HepG2 (cell line): Measurements from ENCODE around the gene CPNE4. TPM values are rescaled to one million over a fixed set of nuclear protein-coding genes. Genes with fewer than 3 reads are reported as not detected.

Source experiments
- ATAC-seq: fragments of 200-7000 bp; cut with Tn5 transposase; 3 replicates; pipeline ENCODE4 v1.9.1; 2020; ENCODE audit warnings: mild to moderate bottlenecking, moderate library complexity
- BruUV-seq: library from RNA; stranded (reverse); fragments of 400-500 nt; replicated peaks from 2 replicates; lab custom pipeline; 2021; lab: Mats Ljungman, UMichigan
- CTCF ChIA-PET: fragments of 300-600 bp; formaldehyde crosslinking; extraction: SDS; loops from one replicate; lab custom pipeline; 2021; ENCODE audit warnings: low total read pairs, inconsistent platforms, low intra/inter-chr PET ratio; lab: Yijun Ruan, JAX
- POLR2A ChIA-PET: fragments of 350-600 bp; sonication (Branson Sonifier 250); formaldehyde crosslinking; loops from one replicate; lab custom pipeline; 2020; ENCODE audit warnings: antibody characterized with exemption, inconsistent platforms; lab: Yijun Ruan, JAX
- DNase-seq: peaks from one replicate; pipeline ENCODE4 v3.0.0-alpha.2; 2015; ENCODE audit warnings: low spot score
- FAIRE-seq: peaks from 3 replicates; lab custom pipeline; 2011; peaks lifted over from hg19 to GRCh38; lab: Jason Lieb, UNC
- H2AFZ ChIP-seq: one replicate; pipeline ENCODE4 v1.6.1; 2011; ENCODE audit warnings: low read length, inconsistent platforms
- H3K27ac ChIP-seq: fragments of 300-600 bp; 3 replicates; pipeline ENCODE4 v1.8.0; 2011; ENCODE audit warnings: mixed run types, mild to moderate bottlenecking, mixed read lengths, low read length, inconsistent platforms; ENCODE audit not compliant: insufficient read depth; ENCODE audit errors: extremely low read length
- H3K27me3 ChIP-seq, 2 experiments: fragments of 200-600 bp in 1 of 2; 2 replicates in 1 of 2; 3 replicates in 1 of 2; pipeline versions ENCODE4 v1.6.0 to v1.8.0; 2011; ENCODE audit warnings: low read length in 2 of 2, mild to moderate bottlenecking in 2 of 2, moderate library complexity in 2 of 2, inconsistent platforms in 1 of 2; ENCODE audit not compliant: insufficient read depth in 2 of 2, control insufficient read depth in 1 of 2
- H3K36me3 ChIP-seq, 2 experiments: fragments of 200-600 bp in 1 of 2; replicated peaks in 1 of 2; 2 replicates in 1 of 2; 3 replicates in 1 of 2; pipeline versions ENCODE4 v1.5.1 to v1.8.0; 2011; ENCODE audit warnings: low read length in 2 of 2, inconsistent platforms in 1 of 2; ENCODE audit not compliant: insufficient read depth in 2 of 2, control insufficient read depth in 1 of 2
- H3K4me1 ChIP-seq: 2 replicates; pipeline ENCODE4 v1.5.1; 2012; ENCODE audit warnings: low read length, inconsistent platforms; ENCODE audit not compliant: insufficient read depth
- H3K4me2 ChIP-seq: 2 replicates; pipeline ENCODE4 v1.6.0; 2011; ENCODE audit warnings: low read depth, low read length, inconsistent platforms
- H3K4me3 ChIP-seq, 3 experiments: fragments of 200-600 bp in 1 of 3; sonication (generic), shearing (Covaris generic) in 1 of 3; replicated peaks in 1 of 3; 2 replicates each; pipeline ENCODE4 v1.5.1; 2011 to 2016; ENCODE audit warnings: low read length in 3 of 3, inconsistent platforms in 2 of 3, low read depth in 2 of 3, mild to moderate bottlenecking in 2 of 3, control low read depth in 1 of 3, mixed read lengths in 1 of 3; ENCODE audit not compliant: insufficient read depth in 1 of 3
- H3K79me2 ChIP-seq: one replicate; pipeline ENCODE4 v1.6.1; 2011; ENCODE audit warnings: low read length, inconsistent platforms; ENCODE audit not compliant: insufficient read depth
- H3K9ac ChIP-seq: 2 replicates; pipeline ENCODE4 v1.6.0; 2011; ENCODE audit warnings: mild to moderate bottlenecking, low read depth, low read length, inconsistent platforms; ENCODE audit not compliant: insufficient read depth
- H3K9me3 ChIP-seq: 2 replicates; pipeline ENCODE4 v1.5.1; 2012; ENCODE audit warnings: mild to moderate bottlenecking, low read length
- H4K20me1 ChIP-seq: 2 replicates; pipeline ENCODE4 v1.6.0; 2011; ENCODE audit warnings: inconsistent platforms, mild to moderate bottlenecking, low read length, moderate library complexity; ENCODE audit not compliant: insufficient read depth
- ATF7 ChIP-seq, 2 experiments: fragments of 450-650 bp in 1 of 2; sonication (generic) in 1 of 2; formaldehyde crosslinking in 1 of 2; IDR thresholded peaks; 2 replicates each; pipeline versions ENCODE4 v1.4.0 to v1.6.1; 2016 to 2020; ENCODE audit warnings: antibody characterized with exemption in 1 of 2, mild to moderate bottlenecking in 1 of 2, missing genetic modification reagents in 1 of 2
- DMAP1 ChIP-seq: IDR thresholded peaks from 2 replicates; pipeline ENCODE4 v1.6.1; 2016
- FOXM1 ChIP-seq: sonication (generic); formaldehyde crosslinking; IDR thresholded peaks from 2 replicates; pipeline ENCODE4 v1.5.0; 2020; ENCODE audit warnings: missing genetic modification reagents
- MXD4 ChIP-seq: IDR thresholded peaks from 2 replicates; pipeline ENCODE4 v1.6.1; 2016; ENCODE audit warnings: mild to moderate bottlenecking, missing biosample characterization, missing genetic modification reagents
- NR2C2 ChIP-seq: sonication (generic); formaldehyde crosslinking; IDR thresholded peaks from 2 replicates; pipeline ENCODE4 v1.4.0; 2020; ENCODE audit warnings: missing genetic modification reagents, mild to moderate bottlenecking, moderate library complexity, borderline replicate concordance
- RXRB ChIP-seq: IDR thresholded peaks from 2 replicates; pipeline ENCODE4 v1.6.1; 2016; ENCODE audit warnings: borderline replicate concordance, missing genetic modification reagents, missing compliant biosample characterization
- SIN3A ChIP-seq: IDR thresholded peaks from 2 replicates; pipeline ENCODE4 v1.6.1; 2011; ENCODE audit warnings: low read depth, mild to moderate bottlenecking, control low read depth, low read length, borderline replicate concordance
- SOX5 ChIP-seq: IDR thresholded peaks from 2 replicates; pipeline ENCODE4 v1.6.1; 2016; ENCODE audit warnings: borderline replicate concordance
- SRSF1 ChIP-seq: fragments of 200-400 bp; formaldehyde crosslinking; optimal IDR thresholded peaks from 2 replicates; pipeline ENCODE3; 2017; ENCODE audit warnings: mild to moderate bottlenecking, low read depth, low read length, moderate library complexity
- STAG1 ChIP-seq: sonication (generic); formaldehyde crosslinking; IDR thresholded peaks from 2 replicates; pipeline ENCODE4 v1.4.0; 2020; ENCODE audit warnings: missing genetic modification reagents
- THYN1 ChIP-seq: sonication (generic); formaldehyde crosslinking; IDR thresholded peaks from 2 replicates; pipeline ENCODE4 v1.8.1; 2023; ENCODE audit warnings: low read depth, mild to moderate bottlenecking, moderate library complexity, missing genetic modification reagents, borderline replicate concordance
- ZFP62 ChIP-seq: sonication (generic); formaldehyde crosslinking; IDR thresholded peaks from 2 replicates; pipeline ENCODE4 v1.4.0; 2020; ENCODE audit warnings: missing genetic modification reagents
- ZNF556 ChIP-seq: sonication (generic); formaldehyde crosslinking; IDR thresholded peaks from 2 replicates; pipeline ENCODE4 v1.4.0; 2020; ENCODE audit warnings: mild to moderate bottlenecking, missing genetic modification reagents, borderline replicate concordance
- ZNF713 ChIP-seq: sonication (generic); formaldehyde crosslinking; IDR thresholded peaks from 2 replicates; pipeline ENCODE4 v1.4.0; 2020; ENCODE audit warnings: mild to moderate bottlenecking, missing genetic modification reagents
- ZNF746 ChIP-seq: sonication (generic); formaldehyde crosslinking; IDR thresholded peaks from 2 replicates; pipeline ENCODE4 v1.8.0; 2022; ENCODE audit warnings: mild to moderate bottlenecking, missing genetic modification reagents
- ZSCAN31 ChIP-seq: sonication (generic); formaldehyde crosslinking; IDR thresholded peaks from 2 replicates; pipeline ENCODE4 v1.5.0; 2020; ENCODE audit warnings: low read depth, mild to moderate bottlenecking, missing genetic modification reagents
- WGBS: methylation state at CpG from one replicate; pipeline ENCODE4 v1.1.6; 2017; ENCODE audit warnings: low lambda C conversion rate; 5-methylcytosine and 5-hydroxymethylcytosine counted together
- in situ Hi-C: cut with HindIII; loops from 2 replicates; pipeline ENCODE4 v1.10.0; 2017; ENCODE audit warnings: low pct_unique_long_range_greater_than_20kb; ENCODE audit not compliant: extremely low pct_ligation_motif_present
- intact Hi-C: fragments of 100-400 bp; cut with micrococcal nuclease; formaldehyde crosslinking; loops from one replicate; pipeline ENCODE4 v1.10.0; 2022; ENCODE audit not compliant: unreplicated experiment
- polyA plus RNA-seq, 8 experiments: library from polyadenylated mRNA; depleted of rRNA in 3 of 8; stranded (reverse) in 7 of 8; unstranded in 1 of 8; fragments of >200 nt; fragmentation: Illumina TruSeq in 4 of 8; extraction: Trizol in 4 of 8; gene quantifications; 2 replicates each; pipeline versions ENCODE4 v1.2.1 to v1.2.3, GENCODE V29; 2011 to 2016; ENCODE audit warnings: low read depth in 4 of 8, missing spikeins in 1 of 8, mixed read lengths in 1 of 8; ENCODE audit not compliant: insufficient read depth in 1 of 8
- total RNA-seq, 5 experiments: library from RNA; depleted of rRNA; stranded (reverse); fragments of >200 nt; fragmentation: Illumina TruSeq; extraction: Trizol; gene quantifications; 2 replicates each; pipeline ENCODE4 v1.2.3, GENCODE V29; 2016; ENCODE audit warnings: low read depth in 1 of 5
- TF ChIP-seq, protein P1 (sequence below): sonication (generic); formaldehyde crosslinking; IDR thresholded peaks from 2 replicates; pipeline ENCODE4 v1.9.0; 2021; ENCODE audit warnings: missing genetic modification reagents, borderline replicate concordance
- TF ChIP-seq, protein P2 (sequence below): sonication (generic); formaldehyde crosslinking; IDR thresholded peaks from 2 replicates; pipeline ENCODE4 v1.5.1; 2020; ENCODE audit warnings: missing genetic modification reagents, mild to moderate bottlenecking, borderline replicate concordance
- TF ChIP-seq, protein P3 (sequence below): IDR thresholded peaks from 2 replicates; pipeline ENCODE4 v1.6.1; 2012; ENCODE audit warnings: low read length, improper control_type of control experiment
- TF ChIP-seq, protein P4 (sequence below): sonication (generic); formaldehyde crosslinking; IDR thresholded peaks from 2 replicates; pipeline ENCODE4 v1.4.0; 2020; ENCODE audit warnings: mild to moderate bottlenecking, low read depth, missing genetic modification reagents

The CPNE4 gene
- total and polyA plus RNA-seq, 2 of the 13 experiments (the other 11 are each of a cell fraction or from before 2014, with no cell fraction given), result not detected

DNA sequence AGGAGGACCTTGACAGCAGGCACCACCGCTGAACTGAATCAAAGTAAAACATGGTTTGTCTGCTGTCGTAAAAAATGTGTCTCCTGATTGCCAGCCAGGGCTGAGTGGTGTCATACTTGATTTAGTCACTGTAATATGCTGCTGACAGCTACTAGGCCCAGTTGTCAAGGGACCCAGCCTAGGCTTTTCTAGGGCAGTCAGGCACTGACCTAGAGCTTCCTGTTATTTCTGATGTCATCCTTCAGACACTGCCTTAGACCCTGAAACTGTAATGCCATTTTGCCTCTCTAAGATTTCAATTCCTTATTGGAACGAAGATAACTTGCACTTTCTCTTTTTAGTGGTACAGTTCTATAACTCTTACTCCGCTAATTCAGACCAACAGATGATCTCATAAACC is 529.4 kb downstream of the CPNE4 start:
- ATAC-seq (no peak), FAIRE-seq (no peak)

More for the DNA sequence above, 529.4 kb downstream of the CPNE4 start:
- POLR2A ChIA-PET, result no interaction called here
- no peaks in the 10 kb centered on the region for H4K20me1 ChIP-seq
- H3K79me2 ChIP-seq, result peaks cover 22% of the 10 kb centered on the region
- intact Hi-C loops (no loop called here), in situ Hi-C loops (no loop called here)
- H3K27me3 ChIP-seq, result peaks cover 0 to 13% of the 10 kb centered on the region in 2 experiments; a peak in 2 of 5 replicates
- CTCF ChIA-PET, result no interaction called here
- no peak for TF ChIP-seq ZNF556 (CRISPR knock-in tag)
- TF ChIP-seq, protein P1, sequence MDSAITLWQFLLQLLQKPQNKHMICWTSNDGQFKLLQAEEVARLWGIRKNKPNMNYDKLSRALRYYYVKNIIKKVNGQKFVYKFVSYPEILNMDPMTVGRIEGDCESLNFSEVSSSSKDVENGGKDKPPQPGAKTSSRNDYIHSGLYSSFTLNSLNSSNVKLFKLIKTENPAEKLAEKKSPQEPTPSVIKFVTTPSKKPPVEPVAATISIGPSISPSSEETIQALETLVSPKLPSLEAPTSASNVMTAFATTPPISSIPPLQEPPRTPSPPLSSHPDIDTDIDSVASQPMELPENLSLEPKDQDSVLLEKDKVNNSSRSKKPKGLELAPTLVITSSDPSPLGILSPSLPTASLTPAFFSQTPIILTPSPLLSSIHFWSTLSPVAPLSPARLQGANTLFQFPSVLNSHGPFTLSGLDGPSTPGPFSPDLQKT (CRISPR knock-in tag), result no peak
- no peak for TF ChIP-seq ZSCAN31
- TF ChIP-seq NR2C2, result no peak
- no peak for TF ChIP-seq MXD4
- no peak for TF ChIP-seq SIN3A
- TF ChIP-seq SRSF1, result no peak
- no peak for TF ChIP-seq THYN1 (CRISPR knock-in tag)
- TF ChIP-seq, protein P2, sequence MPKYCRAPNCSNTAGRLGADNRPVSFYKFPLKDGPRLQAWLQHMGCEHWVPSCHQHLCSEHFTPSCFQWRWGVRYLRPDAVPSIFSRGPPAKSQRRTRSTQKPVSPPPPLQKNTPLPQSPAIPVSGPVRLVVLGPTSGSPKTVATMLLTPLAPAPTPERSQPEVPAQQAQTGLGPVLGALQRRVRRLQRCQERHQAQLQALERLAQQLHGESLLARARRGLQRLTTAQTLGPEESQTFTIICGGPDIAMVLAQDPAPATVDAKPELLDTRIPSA (CRISPR knock-in tag), result no peak
- TF ChIP-seq ATF7 (IDR thresholded peaks at IDR 0.05), result no peak
- TF ChIP-seq ATF7 (CRISPR knock-in tag; IDR thresholded peaks at IDR 0.05), result no peak
- TF ChIP-seq ZFP62 (CRISPR knock-in tag), result no peak
- no peak for TF ChIP-seq ZNF713 (CRISPR knock-in tag)
- no peak for TF ChIP-seq DMAP1
- TF ChIP-seq FOXM1 (CRISPR knock-in tag), result no peak
- no peak for TF ChIP-seq RXRB (CRISPR knock-in tag)
- TF ChIP-seq, protein P3, sequence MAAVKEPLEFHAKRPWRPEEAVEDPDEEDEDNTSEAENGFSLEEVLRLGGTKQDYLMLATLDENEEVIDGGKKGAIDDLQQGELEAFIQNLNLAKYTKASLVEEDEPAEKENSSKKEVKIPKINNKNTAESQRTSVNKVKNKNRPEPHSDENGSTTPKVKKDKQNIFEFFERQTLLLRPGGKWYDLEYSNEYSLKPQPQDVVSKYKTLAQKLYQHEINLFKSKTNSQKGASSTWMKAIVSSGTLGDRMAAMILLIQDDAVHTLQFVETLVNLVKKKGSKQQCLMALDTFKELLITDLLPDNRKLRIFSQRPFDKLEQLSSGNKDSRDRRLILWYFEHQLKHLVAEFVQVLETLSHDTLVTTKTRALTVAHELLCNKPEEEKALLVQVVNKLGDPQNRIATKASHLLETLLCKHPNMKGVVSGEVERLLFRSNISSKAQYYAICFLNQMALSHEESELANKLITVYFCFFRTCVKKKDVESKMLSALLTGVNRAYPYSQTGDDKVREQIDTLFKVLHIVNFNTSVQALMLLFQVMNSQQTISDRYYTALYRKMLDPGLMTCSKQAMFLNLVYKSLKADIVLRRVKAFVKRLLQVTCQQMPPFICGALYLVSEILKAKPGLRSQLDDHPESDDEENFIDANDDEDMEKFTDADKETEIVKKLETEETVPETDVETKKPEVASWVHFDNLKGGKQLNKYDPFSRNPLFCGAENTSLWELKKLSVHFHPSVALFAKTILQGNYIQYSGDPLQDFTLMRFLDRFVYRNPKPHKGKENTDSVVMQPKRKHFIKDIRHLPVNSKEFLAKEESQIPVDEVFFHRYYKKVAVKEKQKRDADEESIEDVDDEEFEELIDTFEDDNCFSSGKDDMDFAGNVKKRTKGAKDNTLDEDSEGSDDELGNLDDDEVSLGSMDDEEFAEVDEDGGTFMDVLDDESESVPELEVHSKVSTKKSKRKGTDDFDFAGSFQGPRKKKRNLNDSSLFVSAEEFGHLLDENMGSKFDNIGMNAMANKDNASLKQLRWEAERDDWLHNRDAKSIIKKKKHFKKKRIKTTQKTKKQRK, result no peak
- TF ChIP-seq, protein P4, sequence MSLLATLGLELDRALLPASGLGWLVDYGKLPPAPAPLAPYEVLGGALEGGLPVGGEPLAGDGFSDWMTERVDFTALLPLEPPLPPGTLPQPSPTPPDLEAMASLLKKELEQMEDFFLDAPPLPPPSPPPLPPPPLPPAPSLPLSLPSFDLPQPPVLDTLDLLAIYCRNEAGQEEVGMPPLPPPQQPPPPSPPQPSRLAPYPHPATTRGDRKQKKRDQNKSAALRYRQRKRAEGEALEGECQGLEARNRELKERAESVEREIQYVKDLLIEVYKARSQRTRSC (CRISPR knock-in tag), result no peak
- no peak for TF ChIP-seq ZNF746 (CRISPR knock-in tag)
- no peak for TF ChIP-seq SOX5 (CRISPR knock-in tag)
- no peak for TF ChIP-seq STAG1 (CRISPR knock-in tag)
- H3K4me2 ChIP-seq, result no peak overlapping the region
- WGBS, result 12% methylated on average over 4 of the region's 4 CpGs
- H2AFZ ChIP-seq, result no peak overlapping the region
- no peak overlapping the region for H3K4me3 ChIP-seq
- H3K9me3 ChIP-seq, result no peaks in the 10 kb centered on the region
- H3K36me3 ChIP-seq, result peaks cover under 1 to 2% of the 10 kb centered on the region in 2 experiments; a peak in 3 of 5 replicates
- no peak for DNase-seq
- H3K27ac ChIP-seq, result no peak overlapping the region
- H3K9ac ChIP-seq, result no peak overlapping the region
- no TSS peak for BruUV-seq
- peaks cover 14% of the 10 kb centered on the region for H3K4me1 ChIP-seq
